GOT3 (cell line): ENCODE measurements around the gene KLHDC7B.

Source experiments
- DNase-seq: peaks from one replicate; lab custom pipeline; 2025; ENCODE audit warnings: mixed read lengths; lab: John Stamatoyannopoulos, UW

The KLHDC7B gene

GRCh38 chr22:50545522-50546325, at the start of gene KLHDC7B:
TSS of gene KLHDC7B (plus strand) at chr22:50545899. CDS start at chr22:50546244, 345 bp downstream.
- no peak for DNase-seq

- no peak for DNase-seq
Measured at GRCh38 chr22:50497093-50497492, 48.6 kb upstream of the KLHDC7B start.

GRCh38 chr22:50498322-50498890, 47.3 kb upstream of the KLHDC7B start:
- DNase-seq: no peak

- no peak for DNase-seq
Measured at GRCh38 chr22:50500452-50500851, 45.2 kb upstream of the KLHDC7B start.

GRCh38 chr22:50502096-50502495, 43.6 kb upstream of the KLHDC7B start:
- DNase-seq: no peak

- no peak for DNase-seq
Measured at GRCh38 chr22:50502628-50503474, 42.8 kb upstream of the KLHDC7B start.

- DNase-seq: no peak
Measured at GRCh38 chr22:50503475-50504145, 42.1 kb upstream of the KLHDC7B start.

- DNase-seq: no peak
Measured at GRCh38 chr22:50504369-50505211, 41.1 kb upstream of the KLHDC7B start.

GRCh38 chr22:50505276-50505775, 40.4 kb upstream of the KLHDC7B start:
- no peak for DNase-seq

GRCh38 chr22:50505776-50506610, 39.7 kb upstream of the KLHDC7B start:
- DNase-seq: no peak

GRCh38 chr22:50506611-50507420, 38.9 kb upstream of the KLHDC7B start:
- DNase-seq: no peak

- DNase-seq: peak; percentile 98
Measured at GRCh38 chr22:50507421-50507990, 38.2 kb upstream of the KLHDC7B start, which contains the start of gene LMF2. TSS of gene LMF2 (minus strand) at chr22:50507702. CDS start at chr22:50507675, 27 bp downstream.

- peak; percentile 98 for DNase-seq
Measured at GRCh38 chr22:50507991-50508884, 37.5 kb upstream of the KLHDC7B start, which contains the start of gene NCAPH2. TSS of gene NCAPH2 (plus strand) at chr22:50508224. CDS start at chr22:50508338, 114 bp downstream.

- DNase-seq: no peak
Measured at GRCh38 chr22:50508897-50509296, 36.8 kb upstream of the KLHDC7B start.

- no peak for DNase-seq
Measured at GRCh38 chr22:50513175-50513574, 32.5 kb upstream of the KLHDC7B start.

GRCh38 chr22:50516068-50516467, 29.6 kb upstream of the KLHDC7B start:
- DNase-seq: no peak

- DNase-seq: no peak
Measured at GRCh38 chr22:50516891-50517290, 28.8 kb upstream of the KLHDC7B start.
